GM15510 (cell line): Measurements from ENCODE around the gene PWP2.

Experiments used
- POLR2A ChIP-seq: IDR thresholded peaks from 3 replicates; pipeline ENCODE4 v1.6.1; 2011; ENCODE audit warnings: borderline replicate concordance; ENCODE audit not compliant: insufficient read length; ENCODE audit errors: extremely low read depth

PWP2 gene

GRCh38 chr21:44092211-44092610, 15.0 kb upstream of the PWP2 start:
- no peak for TF ChIP-seq POLR2A

GRCh38 chr21:44093761-44094160, 13.4 kb upstream of the PWP2 start:
- TF ChIP-seq POLR2A: no peak

GRCh38 chr21:44094832-44095231, 12.4 kb upstream of the PWP2 start:
- TF ChIP-seq POLR2A: no peak
